WTC11 (cell line): ENCODE measurements around the gene DCAF4L1.

Source experiments
- CREM ChIP-seq: sonication (generic); formaldehyde crosslinking; IDR thresholded peaks from 2 replicates; pipeline ENCODE4 v1.8.1; 2022; ENCODE audit warnings: mild to moderate bottlenecking, missing genetic modification reagents, moderate library complexity
- CTCF ChIP-seq: fragments of 200-600 bp; IDR thresholded peaks from 2 replicates; pipeline ENCODE4 v1.8.0; 2022; ENCODE audit warnings: antibody characterized with exemption
- GABPB1 ChIP-seq: sonication (generic); formaldehyde crosslinking; IDR thresholded peaks from 2 replicates; pipeline ENCODE4 v1.8.1; 2023; ENCODE audit warnings: mild to moderate bottlenecking, missing genetic modification reagents
- NFE2L1 ChIP-seq: sonication (generic); formaldehyde crosslinking; IDR thresholded peaks from 2 replicates; pipeline ENCODE4 v1.8.1; 2023; ENCODE audit warnings: missing genetic modification reagents
- SMAD3 ChIP-seq: sonication (generic); formaldehyde crosslinking; IDR thresholded peaks from 2 replicates; pipeline ENCODE4 v1.8.0; 2022; ENCODE audit warnings: missing genetic modification reagents, mild to moderate bottlenecking, borderline replicate concordance
- STAT6 ChIP-seq: sonication (generic); formaldehyde crosslinking; conservative IDR thresholded peaks from 2 replicates; pipeline ENCODE4 v1.8.1; 2023; ENCODE audit warnings: mild to moderate bottlenecking, low read depth, missing genetic modification reagents, moderate library complexity
- TCF7 ChIP-seq: sonication (generic); formaldehyde crosslinking; IDR thresholded peaks from 2 replicates; pipeline ENCODE4 v1.8.0; 2022; ENCODE audit warnings: mild to moderate bottlenecking, low read depth, missing genetic modification reagents, moderate library complexity
- TEAD1 ChIP-seq: sonication (generic); formaldehyde crosslinking; IDR thresholded peaks from 2 replicates; pipeline ENCODE4 v1.8.0; 2022; ENCODE audit warnings: mild to moderate bottlenecking, missing genetic modification reagents
- TEAD4 ChIP-seq: sonication (generic); formaldehyde crosslinking; IDR thresholded peaks from 2 replicates; pipeline ENCODE4 v1.8.0; 2022; ENCODE audit warnings: mild to moderate bottlenecking, missing genetic modification reagents
- USF1 ChIP-seq: sonication (generic); formaldehyde crosslinking; IDR thresholded peaks from 2 replicates; pipeline ENCODE4 v1.8.0; 2022; ENCODE audit warnings: mild to moderate bottlenecking, missing genetic modification reagents
- ZNF317 ChIP-seq: sonication (generic); formaldehyde crosslinking; IDR thresholded peaks from 2 replicates; pipeline ENCODE4 v1.8.1; 2023; ENCODE audit warnings: low read depth, mild to moderate bottlenecking, moderate library complexity, missing genetic modification reagents, borderline replicate concordance

DNA sequence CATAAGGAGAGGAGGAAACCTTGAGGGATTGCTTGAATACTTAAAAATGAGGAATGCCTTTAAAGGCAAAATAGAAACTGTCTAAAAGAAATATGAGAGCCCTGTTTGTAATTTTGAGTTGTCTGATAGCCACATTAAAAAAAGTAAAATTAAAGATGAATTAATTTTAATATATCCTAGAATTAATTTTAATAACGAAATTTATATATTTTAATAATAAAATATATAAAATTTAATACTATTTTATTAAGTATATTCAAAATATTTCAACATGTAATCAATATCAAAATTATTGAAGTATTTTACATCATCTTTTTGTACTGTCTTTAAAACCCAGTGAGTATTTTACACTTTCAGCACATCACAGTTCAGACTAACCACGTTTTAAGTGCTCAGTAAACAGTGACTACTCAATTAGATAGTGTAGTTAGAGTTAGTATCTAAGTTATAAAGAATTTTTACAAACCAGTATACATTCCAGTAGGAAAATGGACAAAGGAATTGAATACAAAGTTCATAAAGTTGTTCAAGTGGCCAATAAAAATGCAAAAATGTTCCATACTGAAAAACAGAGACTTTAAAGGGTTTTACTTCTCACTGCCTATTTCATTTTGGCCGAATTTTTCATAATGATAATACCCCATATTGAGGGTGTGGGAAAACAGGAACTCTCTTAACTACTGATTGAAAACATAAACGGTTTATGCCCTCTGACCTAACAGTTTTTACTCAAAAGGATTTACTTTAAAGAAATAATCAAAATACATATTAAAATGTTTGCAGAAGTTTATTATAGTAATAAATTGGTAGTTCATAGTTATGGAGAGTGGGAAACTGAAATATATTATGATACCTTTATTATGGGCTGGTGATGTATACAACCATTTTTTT lies 11.7 kb downstream of the DCAF4L1 start:
- no peak for TF ChIP-seq USF1
- no peak for TF ChIP-seq GABPB1 (CRISPR knock-in tag)
- no peak for TF ChIP-seq ZNF317 (CRISPR knock-in tag)
- no peak for TF ChIP-seq TEAD4 (CRISPR knock-in tag)
- no peak for TF ChIP-seq SMAD3
- no peak for TF ChIP-seq CTCF
- TF ChIP-seq TEAD1 (CRISPR knock-in tag): no peak
- no peak for TF ChIP-seq TCF7
- no peak for TF ChIP-seq NFE2L1 (CRISPR knock-in tag)
- no peak for TF ChIP-seq CREM (CRISPR knock-in tag)
- TF ChIP-seq STAT6 (CRISPR knock-in tag): no peak
